Motor neuron (in vitro differentiated cells): ENCODE data around the gene ADCY7. TPM values are rescaled to one million over a fixed set of nuclear protein-coding genes. Genes with fewer than 3 reads are reported as not detected.
A peak's percentile ranks its signal among the peaks of the same experiment; 100 is the strongest.

ENCODE experiments used
- ATAC-seq, 8 experiments: fragments of 200-7000 bp; cut with Tn5 transposase; replicated peaks in 6 of 8; 2 replicates each; pipeline ENCODE4 v1.8.0; 2021; ENCODE audit warnings: mild to moderate bottlenecking in 8 of 8, moderate library complexity in 8 of 8
- H3K27ac ChIP-seq, 2 donors: fragments of 250-450 bp; sonication (Bioruptor Pico); 2 replicates each; pipeline ENCODE4 v1.9.0; 2021; ENCODE audit warnings: antibody characterized with exemption in 2 of 2, mild to moderate bottlenecking in 2 of 2, moderate library complexity in 1 of 2
- H3K4me1 ChIP-seq, 2 donors: fragments of 250-450 bp; sonication (Bioruptor Pico); replicated peaks in 1 of 2; 2 replicates each; pipeline ENCODE4 v1.6.1; 2021; ENCODE audit warnings: antibody characterized with exemption in 2 of 2, mild to moderate bottlenecking in 2 of 2, moderate library complexity in 1 of 2
- H3K4me3 ChIP-seq, 5 donors: fragments of 250-450 bp; sonication (Bioruptor Pico); 2 replicates each; pipeline ENCODE4 v1.9.0; 2021; ENCODE audit warnings: antibody characterized with exemption in 5 of 5, mild to moderate bottlenecking in 5 of 5, moderate library complexity in 4 of 5
- WGBS, 10 experiments: fragments of 450-650 bp; shearing (Covaris generic); methylation state at CpG; one replicate each; pipeline ENCODE4 v1.0.0; 2022; 5-methylcytosine and 5-hydroxymethylcytosine counted together
- in situ Hi-C, 9 experiments: fragments of 400-800 bp; cut with MboI; loops; one replicate each; pipeline ENCODE4 v1.15.0; 2021; ENCODE audit warnings: low sequenced_read_pairs in 9 of 9, low pct_unique_long_range_greater_than_20kb in 2 of 9; ENCODE audit not compliant: unreplicated experiment in 9 of 9
- total RNA-seq, 8 experiments: library from RNA; unstranded; fragments of 300-600 nt; gene quantifications; 2 replicates each; pipeline versions ENCODE4 v1.2.3 to v1.2.4, GENCODE V29; 2022

ADCY7 gene
- total RNA-seq, 8 experiments from 2014 or later: 4.1 to 17.9 (median 7.5) TPM

GRCh38 chr16:50253514-50253910 is 12.8 kb upstream of the ADCY7 start:
- 92% methylated on average over 2 of the region's 8 CpGs; no CpG with 5 or more reads in 9 of the 10 experiments for WGBS, 10 experiments
- no peak for ATAC-seq
- H3K4me3 ChIP-seq: no peak overlapping the region
- no peaks in the 10 kb centered on the region for H3K4me1 ChIP-seq
- no peak overlapping the region for H3K27ac ChIP-seq
- in situ Hi-C loops: no loop called here

GRCh38 chr16:50254072-50254471 is 12.3 kb upstream of the ADCY7 start:
- in situ Hi-C loops: no loop called here
- Histone ChIP-seq H3K4me1 (peaks cover under 1 to 4% of the 10 kb centered on the region in 2 donors), H3K27ac (no peak overlapping the region), H3K4me3 (no peak overlapping the region)
- WGBS, 10 experiments: 72 to 92% (median 83%) methylated on average over 1 to 4 of the region's 7 CpGs; no CpG with 5 or more reads in 5 of the 10 experiments
- ATAC-seq: no peak

- in situ Hi-C loops: no loop called here
- Histone ChIP-seq H3K4me1 (peaks cover 10 to 14% of the 10 kb centered on the region in 2 donors), H3K27ac (no peak overlapping the region), H3K4me3 (no peak overlapping the region)
- no peak for ATAC-seq
- 100% methylated on average over 1 to 2 of the region's 2 CpGs; no CpG with 5 or more reads in 5 of the 10 experiments for WGBS, 10 experiments
Measured at GRCh38 chr16:50255538-50255937, 10.8 kb upstream of the ADCY7 start.

- peaks cover 10 to 14% of the 10 kb centered on the region in 2 donors for H3K4me1 ChIP-seq
- no peak overlapping the region for H3K27ac ChIP-seq
- ATAC-seq: peak in 3 of 8 experiments; percentile 38 to 71 (median 61)
- 0 to 57% (median 13%) methylated on average over 1 of the region's 1 CpG; no CpG with 5 or more reads in 4 of the 10 experiments for WGBS, 10 experiments
- in situ Hi-C loops: no loop called here
- no peak overlapping the region for H3K4me3 ChIP-seq
Measured at GRCh38 chr16:50256604-50257003, 9.7 kb upstream of the ADCY7 start.

DNA sequence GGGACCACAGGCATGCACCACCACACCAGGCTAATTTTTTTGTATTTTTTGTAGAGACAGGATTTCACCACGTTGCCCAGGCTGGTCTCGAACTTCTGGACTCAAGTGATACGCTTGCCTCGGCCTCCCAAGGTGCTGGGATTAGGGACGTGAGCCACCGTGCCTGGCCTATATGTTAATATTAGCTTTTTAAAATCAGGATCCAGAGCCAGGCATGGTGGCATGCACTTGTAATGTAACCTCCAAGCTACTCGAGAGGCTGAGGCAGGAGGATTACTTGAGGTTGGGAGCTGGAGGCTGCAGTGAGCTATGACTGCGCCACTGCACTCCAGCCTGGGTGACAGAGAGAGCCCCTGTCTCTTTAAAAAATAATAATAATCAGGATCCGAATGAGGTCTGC is 8.5 kb upstream of the ADCY7 start:
- ATAC-seq: no peak
- in situ Hi-C loops: no loop called here
- Histone ChIP-seq H3K27ac (no peak overlapping the region), H3K4me3 (no peak overlapping the region), H3K4me1 (peaks cover 10 to 14% of the 10 kb centered on the region in 2 donors)
- 89 to 98% (median 92%) methylated on average over 2 to 9 of the region's 9 CpGs; no CpG with 5 or more reads in 3 of the 10 experiments for WGBS, 10 experiments

DNA sequence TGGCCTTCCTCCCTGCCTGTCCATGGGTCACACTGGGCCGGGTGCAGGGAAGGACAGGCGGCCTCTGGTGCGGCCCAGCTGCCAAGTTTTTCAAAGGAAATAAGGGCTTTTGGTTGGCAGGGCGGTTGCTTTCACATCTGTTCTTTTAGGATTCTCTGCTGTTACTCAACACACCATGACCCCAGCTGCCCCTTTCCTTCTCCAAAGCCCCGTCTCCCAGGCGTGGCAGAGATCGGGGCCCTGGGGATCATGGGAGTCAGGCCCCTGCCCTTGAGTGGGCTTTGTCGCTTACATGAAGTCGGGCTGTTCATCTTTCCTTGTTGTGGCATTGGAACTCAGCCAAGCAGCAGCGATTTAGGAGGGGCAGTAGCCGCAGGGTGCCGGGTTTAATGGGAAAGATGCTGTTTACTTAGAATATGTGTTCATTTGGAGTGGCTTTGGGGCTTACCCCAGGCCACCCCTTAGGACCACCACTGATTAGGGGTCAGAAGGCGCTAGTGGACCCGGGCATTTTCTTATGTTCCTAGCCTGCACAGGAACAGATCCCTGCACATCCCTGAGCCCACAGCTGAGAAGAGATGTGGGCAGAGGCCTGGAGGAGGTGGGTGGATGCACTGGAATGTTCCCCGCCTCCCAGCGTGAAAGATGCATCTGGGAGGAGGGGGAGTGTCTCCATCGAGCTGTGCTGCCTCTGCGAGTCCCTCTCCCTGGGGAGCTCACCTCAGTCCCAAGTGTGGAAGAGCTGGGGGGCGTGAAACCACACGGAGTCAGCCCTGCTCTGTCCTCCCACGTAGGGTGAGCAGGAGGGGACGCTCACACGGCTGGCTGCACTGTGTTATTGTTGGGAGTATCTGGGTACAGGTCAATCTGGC is 6.8 kb upstream of the ADCY7 start:
- 0 to 30% (median 20%) methylated on average over 1 to 10 of the region's 23 CpGs; no CpG with 5 or more reads in 1 of the 10 experiments for WGBS, 10 experiments
- Histone ChIP-seq H3K4me1 (peaks cover 14 to 20% of the 10 kb centered on the region in 2 donors), H3K27ac (peak overlapping the region in 1 of 2 donors; percentile 45), H3K4me3 (no peak overlapping the region)
- peak; percentile 45 to 91 (median 82) for ATAC-seq
- in situ Hi-C loops: no loop called here

GRCh38 chr16:50260206-50261159 is 5.9 kb upstream of the ADCY7 start:
- in situ Hi-C loops: no loop called here
- 73 to 100% (median 90%) methylated on average over 1 to 5 of the region's 9 CpGs; no CpG with 5 or more reads in 4 of the 10 experiments for WGBS, 10 experiments

GRCh38 chr16:50261160-50261706 is 5.1 kb upstream of the ADCY7 start:
- Histone ChIP-seq H3K4me1 (peaks cover 17 to 28% of the 10 kb centered on the region in 2 donors), H3K27ac (no peak overlapping the region), H3K4me3 (no peak overlapping the region)
- in situ Hi-C loops: no loop called here
- 43 to 100% (median 88%) methylated on average over 1 to 3 of the region's 9 CpGs; no CpG with 5 or more reads in 4 of the 10 experiments for WGBS, 10 experiments
- no peak for ATAC-seq

More at GRCh38 chr16:50260206-50261159, 5.9 kb upstream of the ADCY7 start:
- Histone ChIP-seq H3K4me3 (no peak overlapping the region), H3K4me1 (peaks cover 14 to 20% of the 10 kb centered on the region in 2 donors), H3K27ac (peak overlapping the region in 1 of 2 donors; percentile 45)
- ATAC-seq: no peak

DNA sequence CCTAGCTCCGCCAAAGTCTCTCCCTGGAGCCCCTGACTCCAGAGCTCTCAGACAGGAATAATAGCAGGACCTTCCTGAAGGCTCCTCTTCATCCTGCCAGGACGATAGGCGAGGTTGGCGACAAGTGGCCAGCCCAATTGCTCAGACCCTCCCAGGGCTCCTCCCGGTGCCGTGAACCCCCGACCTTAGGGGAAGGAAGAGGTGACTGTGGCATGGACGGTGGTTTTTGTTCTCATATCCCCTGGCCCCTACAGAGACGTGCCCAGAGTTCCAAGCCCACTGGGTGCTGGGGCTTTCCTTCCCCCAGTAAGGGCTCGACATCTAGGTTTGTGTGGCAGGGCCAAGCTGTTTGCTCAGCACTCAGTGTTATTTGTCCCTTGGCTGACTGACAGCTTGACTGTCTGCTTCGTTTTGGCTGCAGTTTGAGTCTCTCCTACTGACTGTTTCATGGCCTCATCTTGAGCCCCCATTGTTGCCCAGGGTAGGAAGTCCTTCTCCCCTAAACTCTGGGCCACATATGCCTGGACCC is 4.6 kb upstream of the ADCY7 start:
- no peak for ATAC-seq
- WGBS, 10 experiments: 56 to 100% (median 71%) methylated on average over 1 to 7 of the region's 11 CpGs; no CpG with 5 or more reads in 5 of the 10 experiments
- H3K27ac ChIP-seq: no peak overlapping the region
- H3K4me1 ChIP-seq: peaks cover 23 to 33% of the 10 kb centered on the region in 2 donors
- no peak overlapping the region for H3K4me3 ChIP-seq
- in situ Hi-C loops: no loop called here

- WGBS, 10 experiments: 57 to 100% (median 60%) methylated on average over 1 to 3 of the region's 16 CpGs; no CpG with 5 or more reads in 7 of the 10 experiments
- Histone ChIP-seq H3K4me3 (no peak overlapping the region), H3K4me1 (peaks cover 29 to 44% of the 10 kb centered on the region in 2 donors), H3K27ac (peak overlapping the region in 1 of 2 donors; percentile 28)
- in situ Hi-C loops: no loop called here
- peak in 1 of 8 experiments; percentile 6 for ATAC-seq
Measured at GRCh38 chr16:50263060-50263909, 3.1 kb upstream of the ADCY7 start.

DNA sequence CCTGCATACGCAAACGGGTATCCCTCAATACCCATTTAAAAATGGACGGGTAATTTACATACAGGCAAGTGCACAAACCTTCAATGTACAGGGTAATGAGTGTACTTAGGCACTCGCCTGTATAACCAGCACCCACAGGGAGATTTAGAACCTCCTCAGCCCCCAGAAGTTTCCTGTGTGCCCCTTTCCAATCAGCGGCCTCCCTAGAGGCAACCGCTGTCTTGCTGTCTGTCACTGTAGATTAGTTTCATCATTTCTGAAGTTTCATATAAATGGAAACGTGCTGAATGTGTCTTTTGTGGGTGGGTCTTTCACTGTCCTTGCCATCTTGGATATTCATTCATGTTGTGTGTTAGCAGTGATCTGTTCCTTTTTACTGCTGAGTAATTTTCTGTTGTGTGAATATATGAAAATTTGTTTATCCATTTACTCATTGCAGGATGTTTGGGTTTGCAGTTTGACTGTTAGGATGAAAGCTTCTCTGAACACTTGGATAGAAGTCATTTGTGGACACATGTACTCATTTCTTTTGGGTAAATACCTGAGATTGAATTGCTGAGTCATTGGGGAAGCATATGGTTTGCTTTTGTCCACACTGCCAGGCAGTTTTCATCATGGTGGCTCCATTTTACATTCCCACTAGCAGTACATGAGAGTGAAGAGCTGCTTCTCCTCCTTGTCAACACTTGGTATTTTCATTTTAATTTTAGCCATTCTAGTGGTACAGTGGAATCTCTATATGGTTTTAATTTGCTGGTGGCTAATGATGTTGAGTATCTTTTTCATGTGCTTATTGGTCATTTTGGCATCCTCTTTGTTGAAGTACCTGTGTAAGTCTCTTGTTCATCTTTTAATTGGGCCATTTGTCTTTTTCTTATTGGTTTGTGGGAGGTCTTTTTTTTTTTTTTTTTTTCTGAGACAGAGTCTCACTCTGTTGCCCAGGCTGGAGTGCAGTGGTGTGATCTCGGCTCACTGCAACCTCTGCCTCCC is 2.1 kb upstream of the ADCY7 start:
- in situ Hi-C loops: no loop called here
- no peak for ATAC-seq
- 52 to 100% (median 79%) methylated on average over 1 to 6 of the region's 8 CpGs; no CpG with 5 or more reads in 4 of the 10 experiments for WGBS, 10 experiments
- Histone ChIP-seq H3K4me3 (no peak overlapping the region), H3K27ac (no peak overlapping the region), H3K4me1 (peaks cover 24 to 42% of the 10 kb centered on the region in 2 donors)
